ENCODE results near the gene ATP2B1.

ATP2B1 gene

GRCh38 chr12:89571491-89572195, 137.0 kb downstream of the ATP2B1 start:
- FAIRE-seq = no peak
- TF ChIP-seq TAF1 (IDR thresholded peaks at IDR 0.05; ENCODE audit: low read depth, low read length) = no peak
- TF ChIP-seq PAX5 (IDR thresholded peaks at IDR 0.05; ENCODE audit: insufficient read depth, low read length, severe bottlenecking) = no peak
- no peak for TF ChIP-seq POLR2AphosphoS5 (IDR thresholded peaks at IDR 0.05; ENCODE audit: low read depth, low read length)
- TF ChIP-seq POLR2A (IDR thresholded peaks at IDR 0.05; ENCODE audit: low read depth, low read length) = no peak
- TF ChIP-seq SPI1 (IDR thresholded peaks at IDR 0.05; ENCODE audit: low read depth, low read length) = no peak
- TF ChIP-seq POU2F2 (IDR thresholded peaks at IDR 0.05; ENCODE audit: low read depth, low read length) = no peak

GRCh38 chr12:89568484-89568883, 140.2 kb downstream of the ATP2B1 start:
- TF ChIP-seq TAF1 (IDR thresholded peaks at IDR 0.05; ENCODE audit: low read depth, low read length) (no peak), POU2F2 (IDR thresholded peaks at IDR 0.05; ENCODE audit: low read depth, low read length) (no peak), POLR2AphosphoS5 (IDR thresholded peaks at IDR 0.05; ENCODE audit: low read depth, low read length) (no peak), POLR2A (IDR thresholded peaks at IDR 0.05; ENCODE audit: low read depth, low read length) (no peak), PAX5 (IDR thresholded peaks at IDR 0.05; ENCODE audit: insufficient read depth, low read length, severe bottlenecking) (no peak), SPI1 (IDR thresholded peaks at IDR 0.05; ENCODE audit: low read depth, low read length) (no peak)
- DNase-seq (ENCODE audit: insufficient read length, low spot score) (no peak), FAIRE-seq (no peak)

More at GRCh38 chr12:89571491-89572195, 137.0 kb downstream of the ATP2B1 start:
- DNase-seq (ENCODE audit: insufficient read length, low spot score) = no peak

DNA sequence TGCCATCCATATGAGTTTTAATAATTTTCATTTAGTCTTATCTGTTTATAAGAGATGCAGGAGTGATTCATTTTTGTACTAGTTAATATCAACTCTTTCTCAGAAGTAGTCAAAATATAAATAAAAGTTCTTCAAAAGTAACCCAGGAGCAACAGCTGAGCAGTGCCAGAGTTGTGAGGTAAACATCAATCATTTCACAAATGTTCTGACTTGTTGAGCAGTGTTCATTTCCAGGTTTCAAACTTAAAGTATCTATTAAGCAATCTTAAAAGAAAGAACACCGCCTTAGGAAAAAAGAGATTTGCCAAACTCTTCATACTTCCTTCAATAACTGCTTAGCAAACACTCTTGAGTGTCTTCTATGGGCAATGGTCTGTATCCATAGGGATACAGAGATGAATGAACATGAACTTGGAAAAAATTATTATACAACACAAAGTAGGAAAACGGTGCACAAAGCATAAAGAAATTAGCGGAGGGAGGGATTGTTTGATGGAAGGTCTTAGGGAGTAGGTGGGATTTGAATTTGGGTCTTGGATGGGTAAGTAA, 140.9 kb downstream of the ATP2B1 start:
- no peak for FAIRE-seq
- DNase-seq (ENCODE audit: insufficient read length, low spot score) = no peak
- TF ChIP-seq SPI1 (IDR thresholded peaks at IDR 0.05; ENCODE audit: low read depth, low read length) = no peak

GRCh38 chr12:89566615-89567014, 142.0 kb downstream of the ATP2B1 start:
- DNase-seq (ENCODE audit: insufficient read length, low spot score) (no peak), FAIRE-seq (peak; percentile 48)
- no peak for TF ChIP-seq TAF1 (IDR thresholded peaks at IDR 0.05; ENCODE audit: low read depth, low read length)
- TF ChIP-seq POU2F2 (IDR thresholded peaks at IDR 0.05; ENCODE audit: low read depth, low read length) = no peak
- no peak for TF ChIP-seq SPI1 (IDR thresholded peaks at IDR 0.05; ENCODE audit: low read depth, low read length)
- no peak for TF ChIP-seq POLR2A (IDR thresholded peaks at IDR 0.05; ENCODE audit: low read depth, low read length)
- no peak for TF ChIP-seq POLR2AphosphoS5 (IDR thresholded peaks at IDR 0.05; ENCODE audit: low read depth, low read length)
- no peak for TF ChIP-seq PAX5 (IDR thresholded peaks at IDR 0.05; ENCODE audit: insufficient read depth, low read length, severe bottlenecking)

DNA sequence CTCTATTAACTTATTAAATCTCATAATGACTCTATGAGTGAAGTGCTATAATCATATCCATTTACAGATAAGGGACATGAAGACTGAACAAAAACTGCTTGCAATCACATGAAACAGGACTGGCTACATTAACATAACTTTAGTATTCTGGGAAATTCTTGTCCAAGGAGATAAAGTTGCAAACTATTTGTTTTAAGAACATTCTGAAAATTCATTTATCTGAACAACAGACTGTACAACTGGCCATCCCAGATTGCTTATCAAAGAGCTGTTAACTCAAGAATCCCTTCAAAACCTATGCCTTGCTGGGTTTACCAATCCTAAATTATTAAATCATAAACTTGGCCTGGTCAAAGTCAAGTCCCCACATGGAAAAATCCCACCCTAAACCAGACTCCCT, 143.6 kb downstream of the ATP2B1 start:
- DNase-seq (ENCODE audit: insufficient read length, low spot score) = no peak
- no peak for FAIRE-seq
- TF ChIP-seq POLR2AphosphoS5 (IDR thresholded peaks at IDR 0.05; ENCODE audit: low read depth, low read length) (no peak), PAX5 (IDR thresholded peaks at IDR 0.05; ENCODE audit: insufficient read depth, low read length, severe bottlenecking) (no peak), POLR2A (IDR thresholded peaks at IDR 0.05; ENCODE audit: low read depth, low read length) (no peak), TAF1 (IDR thresholded peaks at IDR 0.05; ENCODE audit: low read depth, low read length) (no peak), POU2F2 (IDR thresholded peaks at IDR 0.05; ENCODE audit: low read depth, low read length) (no peak)

DNA sequence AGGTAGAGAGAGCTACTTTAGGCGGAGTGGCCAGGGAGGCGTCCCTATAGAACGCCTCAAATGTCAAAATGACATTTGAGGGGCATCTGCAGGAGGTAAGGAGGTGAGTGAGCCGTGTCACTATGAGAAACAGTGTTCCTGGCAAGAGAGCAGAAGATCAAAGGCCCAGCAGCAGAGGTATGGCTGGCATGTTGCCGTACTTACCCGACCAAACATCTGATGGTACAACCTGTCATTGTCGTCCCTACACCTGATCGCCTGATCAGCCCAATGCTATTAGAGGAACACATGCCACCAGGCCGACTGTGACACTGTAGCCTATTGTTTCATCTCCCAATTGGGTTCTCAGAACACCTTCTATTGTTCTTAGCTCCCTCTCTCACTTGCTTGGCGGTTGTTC, 148.9 kb downstream of the ATP2B1 start:
- no peak for DNase-seq (ENCODE audit: insufficient read length, low spot score)
- FAIRE-seq = no peak
- TF ChIP-seq TAF1 (IDR thresholded peaks at IDR 0.05; ENCODE audit: low read depth, low read length) (no peak), POLR2AphosphoS5 (IDR thresholded peaks at IDR 0.05; ENCODE audit: low read depth, low read length) (no peak), SPI1 (IDR thresholded peaks at IDR 0.05; ENCODE audit: low read depth, low read length) (no peak), POLR2A (IDR thresholded peaks at IDR 0.05; ENCODE audit: low read depth, low read length) (no peak), PAX5 (IDR thresholded peaks at IDR 0.05; ENCODE audit: insufficient read depth, low read length, severe bottlenecking) (no peak), POU2F2 (IDR thresholded peaks at IDR 0.05; ENCODE audit: low read depth, low read length) (no peak)

DNA sequence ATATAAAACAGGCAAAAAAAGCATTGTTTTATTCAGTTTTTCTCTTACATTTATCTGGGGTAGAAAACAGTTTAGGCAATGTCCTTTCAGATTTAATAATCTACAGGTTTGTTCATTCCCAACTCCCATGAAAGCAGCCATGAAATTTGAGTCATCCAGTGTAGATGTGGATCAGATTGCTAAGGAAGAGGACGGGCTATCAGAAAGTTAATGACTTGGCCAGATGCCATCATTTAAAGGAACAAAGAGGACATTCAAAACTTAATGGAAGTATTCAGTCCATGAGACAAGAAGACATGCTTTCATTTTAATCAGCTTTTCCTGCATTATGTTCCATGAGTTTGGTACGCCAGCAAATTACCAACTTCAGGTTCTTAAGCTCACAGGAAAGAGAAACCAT, 151.7 kb downstream of the ATP2B1 start:
- no peak for DNase-seq (ENCODE audit: insufficient read length, low spot score)
- TF ChIP-seq PAX5 (IDR thresholded peaks at IDR 0.05; ENCODE audit: insufficient read depth, low read length, severe bottlenecking) (no peak), SPI1 (IDR thresholded peaks at IDR 0.05; ENCODE audit: low read depth, low read length) (no peak), POLR2A (IDR thresholded peaks at IDR 0.05; ENCODE audit: low read depth, low read length) (no peak), TAF1 (IDR thresholded peaks at IDR 0.05; ENCODE audit: low read depth, low read length) (no peak), POU2F2 (IDR thresholded peaks at IDR 0.05; ENCODE audit: low read depth, low read length) (no peak), POLR2AphosphoS5 (IDR thresholded peaks at IDR 0.05; ENCODE audit: low read depth, low read length) (no peak)
- no peak for FAIRE-seq

DNA sequence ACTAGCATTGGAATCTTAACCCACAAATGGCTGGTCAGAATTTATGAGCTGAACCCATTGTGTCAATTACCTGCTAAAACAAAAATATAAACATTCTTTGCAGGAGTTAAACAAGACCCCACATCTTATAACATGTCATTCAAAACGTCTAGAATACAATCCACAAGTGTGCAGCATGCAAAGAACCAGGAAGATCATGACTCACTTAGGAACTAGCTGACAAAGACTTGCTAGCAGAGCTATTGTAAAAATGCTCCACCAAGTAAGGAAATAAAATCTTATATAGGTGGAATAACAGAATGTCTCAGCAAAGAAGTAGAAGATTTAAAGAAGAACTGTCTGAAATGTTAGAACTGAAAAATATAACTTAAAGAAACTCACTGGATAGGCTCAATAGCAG, 156.3 kb downstream of the ATP2B1 start:
- DNase-seq (ENCODE audit: insufficient read length, low spot score) (no peak), FAIRE-seq (no peak)
- no peak for TF ChIP-seq TAF1 (IDR thresholded peaks at IDR 0.05; ENCODE audit: low read depth, low read length)
- no peak for TF ChIP-seq POU2F2 (IDR thresholded peaks at IDR 0.05; ENCODE audit: low read depth, low read length)
- no peak for TF ChIP-seq SPI1 (IDR thresholded peaks at IDR 0.05; ENCODE audit: low read depth, low read length)
- TF ChIP-seq POLR2A (IDR thresholded peaks at IDR 0.05; ENCODE audit: low read depth, low read length) = no peak
- TF ChIP-seq PAX5 (IDR thresholded peaks at IDR 0.05; ENCODE audit: insufficient read depth, low read length, severe bottlenecking) = no peak
- no peak for TF ChIP-seq POLR2AphosphoS5 (IDR thresholded peaks at IDR 0.05; ENCODE audit: low read depth, low read length)

DNA sequence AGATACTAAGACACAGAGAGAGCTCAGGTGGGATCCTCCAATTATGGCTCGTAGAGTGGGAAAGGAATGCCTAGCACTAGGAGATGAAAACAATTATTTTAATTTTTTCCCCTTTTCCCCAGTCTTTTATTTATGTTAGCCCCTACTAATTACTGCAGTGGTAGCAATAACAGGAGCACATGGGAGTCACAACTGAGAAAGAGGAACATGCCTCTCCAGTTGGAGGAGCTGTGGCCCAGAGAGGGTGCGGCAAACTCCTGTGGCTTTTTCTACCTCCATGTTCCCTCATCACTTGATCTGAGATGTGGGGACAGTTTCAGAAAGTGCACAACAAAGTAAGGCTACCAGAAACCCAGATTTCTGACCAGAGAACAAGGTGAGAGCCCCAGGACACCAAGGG, 156.9 kb downstream of the ATP2B1 start:
- DNase-seq (ENCODE audit: insufficient read length, low spot score) (no peak), FAIRE-seq (no peak)
- TF ChIP-seq POLR2AphosphoS5 (IDR thresholded peaks at IDR 0.05; ENCODE audit: low read depth, low read length) = no peak
- no peak for TF ChIP-seq POU2F2 (IDR thresholded peaks at IDR 0.05; ENCODE audit: low read depth, low read length)
- no peak for TF ChIP-seq PAX5 (IDR thresholded peaks at IDR 0.05; ENCODE audit: insufficient read depth, low read length, severe bottlenecking)
- no peak for TF ChIP-seq TAF1 (IDR thresholded peaks at IDR 0.05; ENCODE audit: low read depth, low read length)
- no peak for TF ChIP-seq POLR2A (IDR thresholded peaks at IDR 0.05; ENCODE audit: low read depth, low read length)
- no peak for TF ChIP-seq SPI1 (IDR thresholded peaks at IDR 0.05; ENCODE audit: low read depth, low read length)

DNA sequence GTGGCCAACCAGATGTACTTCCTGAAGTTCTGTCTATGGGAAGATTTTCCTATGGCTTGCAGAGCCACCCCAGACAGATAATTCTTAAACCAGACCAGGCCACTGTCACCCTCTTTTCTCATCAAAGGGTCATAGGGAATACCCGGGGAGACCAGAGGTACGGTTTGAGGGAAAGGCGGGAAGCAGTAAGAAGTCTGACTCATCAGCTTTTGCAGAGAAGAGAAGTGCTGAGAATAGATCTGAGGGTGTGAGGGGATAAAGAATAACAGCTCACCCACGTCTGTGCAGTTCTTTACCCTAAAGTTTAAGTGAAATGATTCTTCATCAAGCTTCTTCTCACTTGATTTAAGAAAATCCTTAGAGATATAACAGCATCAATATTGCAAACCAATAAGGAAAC, 161.5 kb downstream of the ATP2B1 start:
- DNase-seq (ENCODE audit: insufficient read length, low spot score) = no peak
- no peak for FAIRE-seq
- TF ChIP-seq POU2F2 (IDR thresholded peaks at IDR 0.05; ENCODE audit: low read depth, low read length) (no peak), PAX5 (IDR thresholded peaks at IDR 0.05; ENCODE audit: insufficient read depth, low read length, severe bottlenecking) (no peak)

Data from GM12891 (cell line).